CD4-positive, alpha-beta T cell (primary cell): Measurements from ENCODE around the gene SRBD1. TPM values are rescaled to one million over a fixed set of nuclear protein-coding genes. Genes with fewer than 3 reads are reported as not detected.

Source experiments
- ATAC-seq: fragments of 200-7000 bp; cut with Tn5 transposase; one replicate; pipeline ENCODE4 v1.10.0; 2022; ENCODE audit warnings: mild to moderate bottlenecking; ENCODE audit not compliant: poor library complexity
- CTCF ChIA-PET: fragments of 350-600 bp; sonication (Branson Sonifier 250); formaldehyde crosslinking; loops from one replicate; lab custom pipeline; 2021; ENCODE audit warnings: antibody characterized with exemption, inconsistent platforms; lab: Charles Lee
- POLR2A ChIA-PET: fragments of 350-600 bp; sonication (Branson Sonifier 250); formaldehyde crosslinking; loops from one replicate; lab custom pipeline; 2021; ENCODE audit warnings: antibody characterized with exemption, inconsistent platforms; lab: Charles Lee
- DNase-seq, 14 experiments: peaks; one replicate each; pipeline ENCODE4 v3.0.0-alpha.2; 2013 to 2020; ENCODE audit warnings: mixed read lengths in 2 of 14
- H3K27ac ChIP-seq, 2 donors: one replicate each; pipeline versions ENCODE4 v1.5.1 to v1.7.0; 2013; ENCODE audit warnings: low read length in 2 of 2, low read depth in 1 of 2, mild to moderate bottlenecking in 1 of 2
- H3K27me3 ChIP-seq, 2 experiments: 1 replicate in 1 of 2; 2 replicates in 1 of 2; pipeline versions ENCODE4 v1.6.1 to v1.7.0; 2013; ENCODE audit warnings: low read length in 2 of 2, control low read depth in 1 of 2, mild to moderate bottlenecking in 1 of 2, moderate library complexity in 1 of 2; ENCODE audit not compliant: insufficient read depth in 2 of 2, control insufficient read depth in 1 of 2
- H3K36me3 ChIP-seq: one replicate; pipeline ENCODE4 v1.6.1; 2013; ENCODE audit warnings: low read length, control low read depth; ENCODE audit not compliant: insufficient read depth
- H3K4me1 ChIP-seq: one replicate; pipeline ENCODE4 v1.6.1; 2013; ENCODE audit warnings: low read length, control low read depth; ENCODE audit not compliant: insufficient read depth
- H3K4me3 ChIP-seq: one replicate; pipeline ENCODE4 v1.5.1; 2013; ENCODE audit warnings: mild to moderate bottlenecking, low read length, moderate library complexity
- H3K9me3 ChIP-seq, 2 experiments: 1 replicate in 1 of 2; 2 replicates in 1 of 2; pipeline versions ENCODE4 v1.6.1 to v1.7.0; 2013; ENCODE audit warnings: low read length in 2 of 2, mild to moderate bottlenecking in 2 of 2, control low read depth in 1 of 2, moderate library complexity in 1 of 2; ENCODE audit not compliant: control insufficient read depth in 1 of 2, insufficient read depth in 1 of 2
- H3K27ac Mint-ChIP-seq: one replicate; pipeline ENCODE4 v1.8.0; 2020; ENCODE audit warnings: mixed read lengths
- H3K27me3 Mint-ChIP-seq: one replicate; pipeline ENCODE4 v1.8.0; 2021; ENCODE audit warnings: mixed read lengths
- H3K36me3 Mint-ChIP-seq: one replicate; pipeline ENCODE4 v1.8.0; 2021; ENCODE audit warnings: low read depth, mixed read lengths
- H3K4me1 Mint-ChIP-seq: one replicate; pipeline ENCODE4 v1.8.0; 2021; ENCODE audit warnings: low read depth, mixed read lengths
- H3K4me3 Mint-ChIP-seq: one replicate; pipeline ENCODE4 v1.8.0; 2020; ENCODE audit warnings: mild to moderate bottlenecking, mixed read lengths
- H3K9me3 Mint-ChIP-seq: one replicate; pipeline ENCODE4 v1.8.0; 2020; ENCODE audit warnings: mixed read lengths
- CTCF ChIP-seq: fragments of 200-600 bp; IDR thresholded peaks from one replicate; pipeline ENCODE4 v1.8.0; 2022; ENCODE audit warnings: antibody characterized with exemption, mild to moderate bottlenecking
- intact Hi-C, 2 experiments: fragments of 100-400 bp; cut with DNase I in 1 of 2; cut with micrococcal nuclease in 1 of 2; formaldehyde crosslinking; loops; one replicate each; pipeline versions ENCODE4 v1.15.1 to v1.9.0; 2023 to 2025; cut with DNase I, micrococcal nuclease
- total RNA-seq, 174 experiments: library from RNA in 2 of 174; stranded (reverse) in 2 of 174; gene quantifications; one replicate each; pipeline ENCODE4 v1.2.3 and lab custom pipeline; 2021 to 2026

The SRBD1 gene
- total RNA-seq, 2 experiments from 2014 or later: 14.2 to 16.0 TPM

DNA sequence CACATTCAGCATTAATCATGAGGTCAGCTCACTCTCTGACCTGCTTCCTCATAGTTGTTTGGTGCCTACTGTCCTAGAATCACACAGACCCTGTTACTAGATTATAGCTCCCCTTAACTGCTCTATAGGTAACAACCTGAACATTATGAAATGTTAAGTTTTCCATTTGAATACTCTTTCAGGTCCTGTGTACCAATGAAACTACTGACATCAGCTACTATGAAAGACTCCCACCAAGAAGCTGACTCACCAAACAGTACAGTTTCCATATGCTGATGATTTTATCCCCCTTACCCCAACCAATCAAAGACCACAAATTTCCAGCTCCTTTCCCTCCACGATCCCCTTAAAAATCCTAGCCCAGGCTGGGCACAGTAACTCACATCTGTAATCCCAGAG is 56.3 kb downstream of the SRBD1 start:
- Histone ChIP-seq H3K27me3 (no peaks in the 10 kb centered on the region), H3K27ac (no peak overlapping the region), H3K4me1 (no peaks in the 10 kb centered on the region), H3K4me3 (no peak overlapping the region), H3K36me3 (peaks cover 7% of the 10 kb centered on the region), H3K9me3 (no peaks in the 10 kb centered on the region)
- Mint-ChIP-seq H3K4me3 (no peak overlapping the region), H3K9me3 (peaks cover 3% of the 10 kb centered on the region), H3K27me3 (no peaks in the 10 kb centered on the region), H3K27ac (no peak overlapping the region), H3K4me1 (peaks cover 12% of the 10 kb centered on the region), H3K36me3 (peaks cover 87% of the 10 kb centered on the region)
- CTCF ChIA-PET: no interaction called here
- TF ChIP-seq CTCF: no peak
- no peak for DNase-seq
- intact Hi-C loops: no loop called here
- POLR2A ChIA-PET: no interaction called here
- ATAC-seq: no peak

DNA sequence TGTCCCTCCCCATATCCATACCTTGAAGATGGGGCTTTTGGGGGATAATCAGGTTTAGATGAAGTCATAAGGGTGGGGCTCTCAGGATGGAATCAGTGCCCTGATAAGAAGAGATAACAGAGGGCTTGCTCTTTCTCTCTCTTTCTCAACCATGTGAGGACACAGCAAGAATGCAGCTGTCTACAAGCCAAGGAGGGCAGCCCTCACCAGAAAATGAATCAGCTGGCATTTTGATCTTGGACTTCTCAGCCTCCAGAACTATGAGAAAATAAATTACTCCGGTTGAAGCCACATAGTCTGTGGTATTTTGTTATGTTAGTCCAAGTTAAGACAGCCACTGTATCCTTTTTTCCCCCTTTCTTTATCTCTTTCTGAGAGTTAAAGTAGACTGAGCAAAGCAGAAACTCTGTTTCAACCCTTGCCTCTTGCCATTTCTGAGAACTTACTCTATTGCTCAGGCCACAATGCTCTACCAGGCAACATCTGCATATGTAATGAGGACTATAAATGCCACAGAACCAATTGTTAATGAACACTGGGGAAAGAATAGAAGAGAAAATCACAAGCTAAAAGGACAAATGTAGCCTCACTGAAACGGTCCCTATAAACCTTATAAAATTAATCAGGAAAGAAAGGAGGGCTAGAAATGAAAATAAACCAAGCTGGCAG is 56.9 kb downstream of the SRBD1 start:
- no peaks in the 10 kb centered on the region for H3K27me3 ChIP-seq
- Mint-ChIP-seq H3K36me3 (peaks cover 82% of the 10 kb centered on the region), H3K4me1 (peaks cover 12% of the 10 kb centered on the region), H3K27ac (no peak overlapping the region), H3K27me3 (no peaks in the 10 kb centered on the region), H3K9me3 (peaks cover 3% of the 10 kb centered on the region), H3K4me3 (no peak overlapping the region)
- DNase-seq (no peak), ATAC-seq (no peak)
- H3K4me1 ChIP-seq: no peaks in the 10 kb centered on the region
- H3K27ac ChIP-seq: no peak overlapping the region
- H3K36me3 ChIP-seq: peaks cover 7% of the 10 kb centered on the region
- H3K9me3 ChIP-seq: no peaks in the 10 kb centered on the region
- ChIA-PET POLR2A (no interaction called here), CTCF (no interaction called here)
- no peak for TF ChIP-seq CTCF
- intact Hi-C loops: no loop called here
- H3K4me3 ChIP-seq: no peak overlapping the region

- H3K9me3 Mint-ChIP-seq: peaks cover 3% of the 10 kb centered on the region
- intact Hi-C loops: no loop called here
- H3K4me1 Mint-ChIP-seq: peaks cover 12% of the 10 kb centered on the region
- Histone ChIP-seq H3K27me3 (no peaks in the 10 kb centered on the region), H3K4me3 (no peak overlapping the region), H3K4me1 (no peaks in the 10 kb centered on the region), H3K36me3 (peaks cover 21% of the 10 kb centered on the region), H3K9me3 (no peaks in the 10 kb centered on the region), H3K27ac (no peak overlapping the region)
- TF ChIP-seq CTCF: no peak
- H3K4me3 Mint-ChIP-seq: no peak overlapping the region
- DNase-seq (no peak), ATAC-seq (no peak)
- ChIA-PET CTCF (no interaction called here), POLR2A (no interaction called here)
- H3K27me3 Mint-ChIP-seq: no peaks in the 10 kb centered on the region
- H3K36me3 Mint-ChIP-seq: peaks cover 83% of the 10 kb centered on the region
- no peak overlapping the region for H3K27ac Mint-ChIP-seq
Observed at GRCh38 chr2:45551862-45552261, 59.2 kb downstream of the SRBD1 start.
